GM19099 (cell line): ENCODE data around the gene FLNA.

ENCODE experiments used
- POLR2A ChIP-seq: IDR thresholded peaks from 3 replicates; pipeline ENCODE4 v1.6.1; 2011; ENCODE audit warnings: low read depth; ENCODE audit not compliant: insufficient read length; ENCODE audit errors: extremely low read depth

FLNA gene

DNA sequence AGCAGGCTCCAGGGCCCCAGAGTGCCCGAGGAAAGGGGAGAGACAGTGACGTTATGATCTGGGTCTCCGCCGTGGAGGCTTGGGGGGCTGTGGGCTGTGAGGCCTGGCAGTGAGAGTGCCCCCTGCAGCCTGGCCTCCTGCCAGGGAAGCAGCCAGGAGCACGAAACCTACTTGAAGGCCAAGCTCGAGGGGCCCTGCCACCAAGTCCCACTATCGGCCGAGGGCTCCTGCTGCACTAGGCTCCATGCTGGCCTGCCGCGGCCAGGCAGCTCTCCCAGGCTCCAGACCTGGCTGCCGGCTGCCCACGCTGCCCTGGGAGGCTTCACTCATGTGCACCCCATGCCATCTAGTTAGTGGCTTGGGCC, 18.7 kb downstream of the FLNA start:
- no peak for TF ChIP-seq POLR2A

DNA sequence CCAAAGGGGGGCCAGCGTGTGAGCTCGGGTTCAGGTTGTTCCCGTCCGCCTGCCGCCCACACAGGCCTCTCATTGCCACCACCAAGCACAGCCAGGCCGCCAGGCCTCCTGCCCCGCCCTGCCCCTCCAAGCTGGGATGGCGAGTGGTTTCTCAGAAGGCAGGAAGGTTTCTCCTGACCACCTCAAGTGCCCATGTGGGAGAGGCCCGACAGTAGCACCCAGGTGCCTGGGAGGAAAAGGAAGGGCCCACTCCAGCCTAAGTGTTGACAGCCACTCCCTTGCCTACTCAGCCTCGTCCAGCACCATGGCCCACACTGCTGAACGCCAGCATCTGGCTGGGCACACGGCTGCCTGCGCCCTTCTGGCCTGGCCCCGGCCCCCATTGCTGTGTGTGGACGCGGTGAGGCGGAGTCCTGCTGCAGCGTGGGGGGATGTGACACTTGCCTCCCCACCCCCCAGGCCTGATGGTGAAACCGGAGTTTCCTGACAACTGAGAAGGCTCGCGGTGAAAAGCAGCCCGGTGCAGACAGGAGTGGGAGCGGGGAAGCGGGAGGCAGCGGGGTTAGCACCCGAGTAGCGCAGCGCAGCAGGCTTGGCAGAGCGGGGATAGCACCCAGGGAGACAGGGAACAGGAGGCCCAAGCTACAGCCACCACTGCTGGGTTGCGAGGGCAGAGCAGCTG, 19.2 kb downstream of the FLNA start:
- no peak for TF ChIP-seq POLR2A

DNA sequence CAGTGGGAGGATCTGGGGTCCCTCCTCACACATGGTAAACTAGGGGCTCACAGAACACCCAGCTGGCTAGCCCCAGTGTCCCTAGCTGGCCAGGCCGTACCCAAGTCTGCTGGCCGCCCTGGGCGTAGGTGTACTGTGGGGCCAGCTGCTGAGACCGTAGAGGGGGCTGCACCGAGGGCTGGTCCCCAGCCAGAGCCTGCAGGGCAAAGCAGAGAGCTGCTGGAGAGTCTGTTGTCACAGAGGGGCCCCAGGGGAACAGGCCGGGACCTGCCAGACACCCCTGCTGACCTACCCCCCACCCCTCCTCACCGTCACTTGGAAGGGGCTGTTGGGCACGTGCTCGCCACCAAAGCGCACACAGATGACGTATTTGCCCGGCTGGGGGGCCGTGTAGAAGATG, 19.9 kb downstream of the FLNA start:
- TF ChIP-seq POLR2A, result no peak

DNA sequence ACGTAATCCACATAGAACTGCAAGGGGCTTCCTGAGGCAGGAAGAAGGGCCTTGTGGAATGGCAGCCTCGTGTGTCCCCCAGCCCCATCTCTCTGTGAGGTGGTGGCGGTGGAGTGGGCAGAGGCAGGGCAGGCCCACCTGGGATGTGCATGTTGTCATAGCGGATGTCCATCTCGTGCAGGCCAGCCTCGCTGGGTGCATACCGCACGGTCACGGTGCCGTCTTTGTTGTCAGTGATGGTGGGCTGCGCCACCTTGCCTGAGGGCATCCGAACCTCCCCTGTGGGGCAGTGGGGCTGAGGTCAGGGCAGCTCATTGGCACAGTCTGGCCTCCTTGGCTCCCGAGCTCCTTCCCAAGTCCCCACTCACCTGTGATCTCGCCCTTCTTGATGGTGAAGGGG, 20.4 kb downstream of the FLNA start:
- TF ChIP-seq POLR2A, result no peak

DNA sequence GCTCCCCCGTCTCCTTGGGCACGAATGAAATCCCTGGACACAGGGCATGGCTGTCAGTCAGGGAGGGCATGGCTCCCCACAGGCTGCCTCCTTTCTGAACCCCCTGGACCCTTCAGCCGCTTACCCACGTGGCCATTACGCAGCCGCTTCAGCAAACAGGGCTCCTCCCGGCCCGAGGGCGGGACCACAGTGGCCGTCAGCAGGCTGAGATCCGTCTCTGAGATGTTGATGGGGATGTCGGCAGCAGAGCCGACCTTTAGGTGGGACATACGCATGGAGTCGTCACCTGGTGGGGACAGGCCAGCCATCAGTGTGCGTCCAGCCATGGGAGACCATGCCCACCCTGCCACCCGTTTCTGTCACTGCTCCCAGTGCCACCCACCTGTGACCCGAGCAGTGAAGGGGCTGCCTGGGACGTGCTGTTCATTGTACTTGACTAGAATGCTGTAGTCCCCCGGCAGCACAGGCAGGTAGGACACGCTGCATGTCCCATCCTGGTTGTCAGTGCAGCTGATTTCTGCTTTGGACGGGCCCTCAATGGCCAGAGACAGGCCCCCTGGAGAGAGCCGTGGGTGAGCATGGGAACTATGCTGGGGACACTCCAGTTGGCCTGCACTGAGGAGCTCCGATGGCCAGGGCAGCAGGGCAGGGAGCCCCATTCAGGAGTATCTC, 21.1 kb downstream of the FLNA start:
- no peak for TF ChIP-seq POLR2A

DNA sequence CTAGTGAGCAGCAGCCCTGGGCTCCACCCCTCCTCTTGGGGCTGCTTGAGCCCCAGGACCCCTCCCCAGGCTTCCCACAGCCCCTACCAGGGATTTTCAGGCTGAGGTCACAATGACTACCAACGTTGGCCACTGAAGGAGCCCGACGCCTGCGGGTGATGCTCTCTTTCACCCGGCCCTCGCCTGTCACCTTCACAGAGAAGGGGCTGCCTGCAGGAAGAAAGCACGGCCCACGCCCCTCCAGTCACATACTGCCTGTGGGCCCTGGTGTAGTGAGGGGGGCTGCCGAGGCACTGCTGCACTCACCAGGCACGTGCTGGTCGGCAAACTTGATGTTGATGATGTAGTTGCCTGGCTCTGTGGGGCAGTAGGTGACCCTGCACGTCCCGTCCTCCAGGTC, 22.0 kb downstream of the FLNA start:
- no peak for TF ChIP-seq POLR2A

DNA sequence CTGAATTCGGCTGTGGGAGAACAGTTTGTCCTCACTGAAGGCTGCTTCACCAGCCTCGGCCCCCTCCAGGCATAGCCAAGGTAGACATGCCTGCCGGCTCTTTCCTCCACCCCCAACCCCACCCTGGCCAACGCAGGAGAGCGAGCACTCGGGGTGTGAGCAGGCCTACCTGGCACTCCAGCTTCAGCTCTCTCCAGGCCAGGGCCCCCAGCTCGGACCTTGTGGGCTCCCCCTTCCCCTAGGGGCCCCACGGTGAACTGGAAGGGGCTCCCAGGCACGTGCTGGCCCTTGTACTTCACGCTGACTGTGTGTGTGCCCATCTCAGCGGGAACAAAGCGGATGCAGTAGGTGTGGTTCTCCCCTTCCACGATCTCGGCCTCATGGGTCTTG, 22.4 kb downstream of the FLNA start:
- TF ChIP-seq POLR2A, result no peak

DNA sequence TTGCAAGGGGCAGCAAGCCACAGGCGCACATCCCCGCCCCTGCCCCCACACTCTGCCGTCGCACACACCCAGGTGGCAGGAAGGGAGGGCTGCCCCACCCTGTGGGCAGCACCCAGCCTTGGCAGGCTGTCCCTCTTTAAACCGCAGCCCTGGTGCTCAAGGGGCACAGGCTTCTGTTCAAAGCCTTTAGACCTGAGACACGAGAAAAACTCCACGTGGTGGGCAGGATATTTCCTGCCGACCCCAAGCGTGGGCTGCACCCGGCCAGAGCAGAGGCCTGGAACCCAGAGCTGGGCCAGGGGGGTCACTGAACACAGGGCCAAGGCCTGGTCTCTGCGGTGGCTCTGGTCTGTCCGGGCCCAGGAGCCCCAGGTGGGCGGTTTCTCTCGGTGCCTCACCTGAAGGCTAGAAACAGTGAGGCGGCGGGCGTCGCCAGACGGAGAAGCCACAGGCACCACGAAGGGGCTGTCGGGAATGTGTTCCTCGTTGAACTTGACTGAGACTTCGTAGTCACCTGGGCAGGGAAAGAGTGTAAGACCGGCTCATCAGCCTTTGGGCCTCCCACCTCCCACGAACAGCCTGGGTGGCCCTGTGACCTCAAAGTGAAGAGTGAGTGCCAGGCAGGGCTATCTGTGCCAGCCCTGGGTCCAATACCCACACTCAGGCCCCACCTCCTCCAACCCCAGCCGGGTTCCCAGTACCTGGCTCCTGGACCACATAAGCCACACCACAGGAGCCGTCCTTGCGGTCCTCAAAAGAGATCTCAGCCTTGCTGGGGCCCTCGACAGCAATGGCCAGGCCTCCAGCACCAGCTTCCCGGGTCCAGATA, 23.0 kb downstream of the FLNA start:
- TF ChIP-seq POLR2A, result no peak

DNA sequence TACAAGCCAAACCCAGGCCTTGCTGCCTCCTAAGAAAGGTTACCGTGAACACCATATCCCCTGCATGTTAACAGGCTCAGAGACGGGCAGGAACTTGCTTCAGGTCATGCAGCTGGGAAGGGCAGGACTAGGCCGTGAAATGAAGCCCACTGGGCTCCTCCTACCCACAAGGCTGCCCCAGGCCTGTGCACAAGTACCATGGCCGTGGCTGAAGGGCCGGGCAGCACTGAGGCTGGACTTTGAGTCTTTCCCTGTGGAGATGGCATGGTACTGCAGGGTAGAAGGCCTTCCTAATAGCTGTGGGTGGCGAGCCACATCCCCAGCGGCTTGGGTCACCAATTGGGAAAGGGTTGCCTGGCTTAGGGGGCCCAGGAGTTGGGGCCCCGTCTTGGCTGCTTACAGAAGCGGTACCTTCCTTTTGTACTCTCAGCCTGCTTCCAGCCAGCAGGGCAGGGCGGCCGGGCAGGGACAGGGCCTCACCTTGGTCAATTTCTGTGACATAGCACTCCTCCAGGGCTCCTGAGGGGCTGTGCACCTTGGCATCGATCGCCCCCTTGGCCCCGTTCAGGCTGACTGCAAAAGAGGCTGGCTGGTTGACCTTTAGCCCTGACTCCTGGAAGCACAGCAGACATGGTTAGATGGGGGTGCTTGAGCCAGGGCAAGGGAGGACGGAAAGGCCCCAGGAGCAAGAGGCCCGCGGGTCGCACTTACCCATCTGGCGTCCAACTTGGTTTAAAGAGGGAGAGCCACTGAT, 23.8 kb downstream of the FLNA start:
- TF ChIP-seq POLR2A, result no peak

DNA sequence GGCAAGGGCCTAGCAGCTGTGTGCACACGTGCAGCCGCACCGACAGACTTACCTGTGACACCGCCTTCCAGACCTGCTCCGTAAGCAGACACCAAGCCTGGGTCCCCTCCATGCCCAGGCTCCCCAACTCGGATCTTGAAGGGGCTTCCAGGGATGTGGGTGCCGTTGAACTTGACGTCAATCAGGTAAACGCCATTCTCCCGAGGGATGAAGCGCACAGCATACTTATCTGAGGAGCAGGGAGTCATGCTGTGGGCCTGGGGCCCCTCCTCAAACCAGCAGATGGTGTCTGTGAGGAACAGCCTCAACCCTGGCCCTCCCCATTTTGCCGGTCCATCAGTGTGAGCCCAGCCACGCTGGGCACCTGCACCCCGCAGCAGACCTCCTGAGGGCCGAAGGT, 24.5 kb downstream of the FLNA start:
- TF ChIP-seq POLR2A, result no peak

DNA sequence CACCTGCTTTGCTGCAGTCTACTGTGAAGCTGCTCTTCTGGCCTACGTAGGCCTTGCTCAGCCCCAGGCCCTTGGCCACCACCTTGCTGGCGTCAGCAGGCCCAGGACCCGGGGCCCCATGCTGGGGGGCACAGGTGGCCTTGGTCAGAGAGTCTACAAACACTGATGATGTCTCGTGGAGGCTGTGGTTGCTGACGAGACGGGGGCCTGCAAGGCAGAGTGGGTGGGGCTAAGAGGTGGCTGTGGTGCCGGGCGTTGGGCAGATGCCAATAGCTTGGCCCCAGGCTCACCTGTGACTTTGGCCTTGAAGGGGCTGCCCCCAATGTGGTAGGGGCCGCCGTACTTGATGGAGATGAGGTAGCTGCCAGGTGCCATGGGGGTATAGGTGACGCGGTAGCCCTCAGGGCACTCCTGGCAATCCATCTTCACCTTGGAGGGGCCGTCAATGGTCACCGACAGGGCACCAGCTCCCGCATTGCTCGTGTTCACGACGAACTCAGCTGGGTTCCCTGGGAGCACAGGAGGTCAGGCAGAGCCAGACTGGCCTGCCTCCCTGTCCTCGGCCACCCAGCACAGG, 25.0 kb downstream of the FLNA start:
- TF ChIP-seq POLR2A, result no peak

DNA sequence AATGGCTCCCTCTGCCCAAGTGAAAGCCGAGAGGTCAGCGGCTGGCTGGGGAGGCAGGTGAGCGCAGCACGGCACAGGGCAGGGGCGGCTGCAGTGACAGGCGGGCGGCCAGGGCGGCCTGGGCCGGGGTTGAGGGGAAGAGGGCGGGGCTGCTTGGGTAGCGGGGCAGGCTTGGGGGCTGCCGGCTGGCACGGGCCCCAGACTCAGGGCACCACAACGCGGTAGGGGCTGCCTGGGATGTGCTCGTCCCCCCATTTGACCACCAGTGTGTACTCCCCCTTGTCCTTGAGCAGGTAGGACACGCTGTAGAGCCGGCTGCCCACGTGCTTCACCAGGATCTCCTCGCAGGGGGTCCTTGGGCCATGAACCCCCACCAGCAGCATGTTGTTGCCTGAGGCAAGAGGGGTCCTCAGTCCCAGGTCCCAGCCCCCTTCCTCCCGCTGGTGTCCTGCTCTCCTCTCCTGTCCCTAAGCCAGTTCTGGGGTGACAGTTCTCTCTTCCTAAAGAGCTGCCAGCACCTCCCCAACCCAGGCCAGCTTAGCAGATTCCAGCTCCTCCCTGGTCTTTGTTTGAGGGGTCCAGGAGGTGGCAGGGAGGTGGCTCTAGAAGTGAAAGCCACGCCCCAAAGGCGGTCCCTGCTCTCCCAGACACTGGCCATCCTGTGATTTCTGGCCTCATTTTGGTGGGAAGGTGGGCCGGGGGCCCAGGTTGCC, 25.6 kb downstream of the FLNA start:
- no peak for TF ChIP-seq POLR2A

DNA sequence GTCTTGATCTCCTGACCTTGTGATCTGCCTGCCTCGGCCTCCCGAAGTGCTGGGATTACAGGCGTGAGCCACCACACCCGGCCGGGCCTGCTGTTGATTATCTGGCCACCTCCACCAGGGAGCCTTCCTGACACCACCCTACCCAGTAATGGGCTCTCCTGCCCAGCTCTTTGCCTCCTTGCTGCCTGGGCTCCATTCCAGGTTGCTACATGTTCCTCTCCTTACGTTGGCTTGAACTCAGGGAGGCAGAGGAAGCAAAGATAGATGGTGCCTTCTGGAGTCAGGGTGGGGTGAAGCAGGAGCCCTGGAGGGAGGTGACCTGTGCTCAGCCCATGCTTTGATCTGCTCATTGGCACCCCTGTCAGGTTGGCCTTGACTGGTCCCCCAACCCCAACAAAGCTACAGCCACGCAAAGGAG, 26.3 kb downstream of the FLNA start:
- no peak for TF ChIP-seq POLR2A

DNA sequence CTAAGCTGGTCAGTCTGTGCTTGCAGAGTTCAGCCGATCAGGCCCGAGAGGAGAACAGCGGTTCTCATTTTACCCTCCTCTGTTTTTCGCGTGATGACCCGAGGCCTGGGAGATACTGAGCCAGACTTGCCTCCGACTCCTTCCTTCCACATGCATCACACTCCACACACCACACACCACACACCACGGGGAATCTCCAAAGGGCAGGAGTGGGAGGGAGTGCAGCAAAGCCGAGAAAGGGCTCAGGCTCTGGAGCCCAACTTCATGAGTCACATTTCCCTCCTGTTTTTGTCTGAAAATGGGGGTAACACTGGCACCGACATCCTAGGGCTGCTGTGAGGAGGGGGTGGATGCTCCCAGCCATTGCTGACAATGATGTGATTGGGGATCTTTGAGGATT, 39.9 kb downstream of the FLNA start:
- TF ChIP-seq POLR2A, result no peak
